Measurements from ENCODE around the gene VWA3B.

The VWA3B gene

DNA sequence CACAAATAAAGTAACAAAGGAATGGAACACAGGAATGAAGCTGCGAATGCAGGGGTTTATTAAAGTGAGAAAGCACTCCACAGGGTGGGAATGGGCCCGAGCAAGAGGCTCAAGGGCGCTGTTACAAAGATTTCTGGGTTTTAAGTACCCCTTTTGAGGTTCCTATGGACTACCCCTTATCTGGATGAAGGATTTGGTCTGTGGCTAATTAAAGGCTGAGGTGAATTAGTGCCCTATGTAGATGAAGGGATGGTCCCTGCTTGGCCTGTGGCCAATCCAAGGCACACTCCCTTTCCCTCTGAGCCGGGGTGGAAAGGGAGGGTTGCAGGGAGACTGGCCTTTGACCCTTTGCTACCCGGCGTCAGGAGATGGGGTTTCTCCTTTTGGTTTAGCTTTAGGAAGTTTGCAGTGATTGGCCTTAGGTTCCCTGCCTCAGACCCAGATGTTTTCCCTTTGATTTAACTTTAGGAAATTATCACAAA, 211.8 kb downstream of the VWA3B start:
- TF ChIP-seq EZH2phosphoT487 (IDR thresholded peaks at IDR 0.05; ENCODE audit: low read length) (no peak), EZH2 (optimal IDR thresholded peaks at IDR 0.05; ENCODE audit: low read depth, low read length) (no peak), CTCF (IDR thresholded peaks at IDR 0.05; ENCODE audit: low read length) (no peak)
- Histone ChIP-seq H3K79me2 (ENCODE audit: low read length) (no peaks in the 10 kb centered on the region), H2AFZ (ENCODE audit: low read length) (no peak overlapping the region), H3K4me1 (ENCODE audit: low read length) (no peaks in the 10 kb centered on the region), H3K27ac (ENCODE audit: low read length) (no peak overlapping the region), H3K4me3 (ENCODE audit: low read length) (no peak overlapping the region), H3K9ac (ENCODE audit: low read length) (no peak overlapping the region), H3K9me3 (replicated peaks; ENCODE audit: insufficient read depth, low read length) (no peaks in the 10 kb centered on the region), H3K27me3 (replicated peaks; ENCODE audit: insufficient read depth, low read length) (no peaks in the 10 kb centered on the region), H3K4me2 (ENCODE audit: low read depth, low read length) (no peak overlapping the region), H3K9me2 (replicated peaks; ENCODE audit: insufficient read depth, low read length) (no peaks in the 10 kb centered on the region), H3F3A (ENCODE audit: insufficient read depth, low read length) (no peaks in the 10 kb centered on the region), H3K36me3 (replicated peaks; ENCODE audit: insufficient read depth, low read length) (no peaks in the 10 kb centered on the region), H4K20me1 (ENCODE audit: insufficient read depth, low read length) (no peaks in the 10 kb centered on the region)
- DNase-seq: no peak

- Histone ChIP-seq H3K27ac (ENCODE audit: low read length) (no peak overlapping the region), H3F3A (ENCODE audit: insufficient read depth, low read length) (no peaks in the 10 kb centered on the region), H3K9me2 (replicated peaks; ENCODE audit: insufficient read depth, low read length) (no peaks in the 10 kb centered on the region), H3K9me3 (replicated peaks; ENCODE audit: insufficient read depth, low read length) (no peaks in the 10 kb centered on the region), H3K4me3 (ENCODE audit: low read length) (no peak overlapping the region), H3K36me3 (replicated peaks; ENCODE audit: insufficient read depth, low read length) (no peaks in the 10 kb centered on the region), H2AFZ (ENCODE audit: low read length) (no peak overlapping the region), H3K9ac (ENCODE audit: low read length) (no peak overlapping the region), H3K4me1 (ENCODE audit: low read length) (no peaks in the 10 kb centered on the region), H3K4me2 (ENCODE audit: low read depth, low read length) (no peak overlapping the region), H3K27me3 (replicated peaks; ENCODE audit: insufficient read depth, low read length) (no peaks in the 10 kb centered on the region), H4K20me1 (ENCODE audit: insufficient read depth, low read length) (no peaks in the 10 kb centered on the region), H3K79me2 (ENCODE audit: low read length) (no peaks in the 10 kb centered on the region)
- DNase-seq: no peak
- TF ChIP-seq CTCF (IDR thresholded peaks at IDR 0.05; ENCODE audit: low read length) (no peak), EZH2 (optimal IDR thresholded peaks at IDR 0.05; ENCODE audit: low read depth, low read length) (no peak), EZH2phosphoT487 (IDR thresholded peaks at IDR 0.05; ENCODE audit: low read length) (no peak)
These were observed 212.4 kb downstream of the VWA3B start for GRCh38 chr2:98299211-98299905.

DNA sequence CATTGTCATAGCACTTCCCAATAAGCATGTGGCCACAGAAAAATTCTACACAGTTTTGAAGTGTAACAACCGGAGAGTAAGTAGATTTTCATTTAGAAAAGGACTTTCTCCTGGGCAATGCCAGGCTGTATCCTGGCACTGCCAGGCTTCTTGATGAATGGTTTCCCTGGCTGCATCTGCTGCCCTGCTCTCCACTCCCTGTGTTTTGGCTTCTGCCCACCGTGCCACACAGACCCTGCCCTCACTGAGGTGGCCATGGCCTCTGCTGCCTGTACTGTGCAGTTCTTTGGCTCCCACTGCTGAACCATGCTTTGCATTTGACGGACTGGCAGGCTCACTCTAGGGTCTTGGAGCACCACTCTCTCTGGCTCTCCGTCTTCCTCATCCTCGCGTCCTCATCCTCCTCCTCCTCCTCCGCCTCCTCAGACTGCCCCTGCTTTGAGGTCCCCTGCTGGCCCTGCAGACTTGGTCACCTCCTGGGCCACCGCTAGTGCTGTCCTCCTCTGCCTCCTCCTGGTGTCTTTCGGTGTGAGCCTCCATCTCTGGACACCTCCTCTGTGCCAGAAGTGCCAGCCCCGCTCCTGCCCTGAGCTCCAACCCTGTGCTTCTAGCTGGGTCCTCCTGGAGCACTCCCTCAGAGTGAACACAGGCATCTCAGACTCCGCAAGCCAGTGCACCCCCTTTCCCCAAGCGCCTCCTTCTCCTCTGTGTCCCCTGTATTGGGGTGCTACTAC, 213.3 kb downstream of the VWA3B start:
- Histone ChIP-seq H2AFZ (ENCODE audit: low read length) (no peak overlapping the region), H3K27ac (ENCODE audit: low read length) (no peak overlapping the region), H3K36me3 (replicated peaks; ENCODE audit: insufficient read depth, low read length) (no peaks in the 10 kb centered on the region), H3K27me3 (replicated peaks; ENCODE audit: insufficient read depth, low read length) (no peaks in the 10 kb centered on the region), H3K79me2 (ENCODE audit: low read length) (no peaks in the 10 kb centered on the region), H3K9me3 (replicated peaks; ENCODE audit: insufficient read depth, low read length) (no peaks in the 10 kb centered on the region), H3K4me2 (ENCODE audit: low read depth, low read length) (no peak overlapping the region), H3K4me1 (ENCODE audit: low read length) (no peaks in the 10 kb centered on the region), H3K9me2 (replicated peaks; ENCODE audit: insufficient read depth, low read length) (no peaks in the 10 kb centered on the region), H3F3A (ENCODE audit: insufficient read depth, low read length) (no peaks in the 10 kb centered on the region), H3K4me3 (ENCODE audit: low read length) (no peak overlapping the region), H3K9ac (ENCODE audit: low read length) (no peak overlapping the region), H4K20me1 (ENCODE audit: insufficient read depth, low read length) (no peaks in the 10 kb centered on the region)
- no peak for DNase-seq
- no peak for TF ChIP-seq EZH2phosphoT487 (IDR thresholded peaks at IDR 0.05; ENCODE audit: low read length)
- no peak for TF ChIP-seq EZH2 (optimal IDR thresholded peaks at IDR 0.05; ENCODE audit: low read depth, low read length)
- TF ChIP-seq CTCF (IDR thresholded peaks at IDR 0.05; ENCODE audit: low read length): no peak

All from MM.1S (cell line).